ENCODE results near the gene FAM181B. TPM values are rescaled to one million over a fixed set of nuclear protein-coding genes. Genes with fewer than 3 reads are reported as not detected.

Gene FAM181B
- total and polyA plus RNA-seq, 2 donors (not counting 1 experiment from before 2014, with no cell fraction given) = not detected

- H2AFZ ChIP-seq (ENCODE audit: insufficient read depth, low read depth, low read length, poor library complexity, severe bottlenecking) = no peak overlapping the region
- ChIA-PET CTCF (interaction anchor here (0.6 to 1.1 kb wide), 4 partner anchors 10 to 1043 kb away, joined by 3 to 6 read pairs (median 4); no protein-coding TSS in a partner anchor), POLR2A (no interaction called here)
- peaks cover 0 to 7% (median 5%) of the 10 kb centered on the region in 3 donors for H3K9me3 ChIP-seq (ENCODE audit: control extremely low read depth in 1 of 3, control insufficient read depth in 2 of 3, insufficient read depth in 1 of 3, low read length in 2 of 3)
- ATAC-seq (ENCODE audit: low read depth) (no peak), DNase-seq (no peak)
- no peaks in the 10 kb centered on the region for H3K4me1 Mint-ChIP-seq
- no peak overlapping the region for H3K9ac ChIP-seq (ENCODE audit: low read length)
- H4K20me1 ChIP-seq (ENCODE audit: control insufficient read depth, insufficient read depth, low read length, poor library complexity, severe bottlenecking) = no peaks in the 10 kb centered on the region
- H3K27me3 Mint-ChIP-seq = peaks cover 38% of the 10 kb centered on the region
- no peak overlapping the region for H3K27ac Mint-ChIP-seq
- no peak overlapping the region for H3K4me3 ChIP-seq (ENCODE audit: control extremely low read depth in 1 of 5, extremely low read depth in 1 of 5, insufficient read depth in 1 of 5, low read depth in 2 of 5, low read length in 4 of 5)
- H3K4me3 Mint-ChIP-seq = no peak overlapping the region
- no peak for TF ChIP-seq CTCF (IDR thresholded peaks at IDR 0.05)
- no peak for TF ChIP-seq EZH2 (IDR thresholded peaks at IDR 0.05; ENCODE audit: borderline replicate concordance, insufficient read depth, low read depth, low read length, poor library complexity, severe bottlenecking)
- WGBS (ENCODE audit: insufficient coverage) = 100% methylated on average over 2 of the region's 2 CpGs
- H3K4me1 ChIP-seq (ENCODE audit: control insufficient read depth in 2 of 2, insufficient read depth in 2 of 2, low read length in 2 of 2) = no peaks in the 10 kb centered on the region
- no peaks in the 10 kb centered on the region for H3K79me2 ChIP-seq (ENCODE audit: control insufficient read depth, insufficient read depth, low read length)
- no peaks in the 10 kb centered on the region for H3K36me3 ChIP-seq (replicated peaks in 1 of 2; ENCODE audit: control extremely low read depth in 1 of 2, control insufficient read depth in 1 of 2, extremely low read depth in 1 of 2, insufficient read depth in 2 of 2, low read length in 1 of 2)
- H3K4me2 ChIP-seq (replicated peaks; ENCODE audit: low read depth, low read length, poor library complexity, severe bottlenecking) = no peak overlapping the region
- no peak overlapping the region for H3K27ac ChIP-seq (ENCODE audit: low read length in 2 of 2)
- H3K9me3 Mint-ChIP-seq (ENCODE audit: insufficient read depth) = peaks cover 9% of the 10 kb centered on the region
- intact Hi-C loops (cut with micrococcal nuclease) = no loop called here
- no peaks in the 10 kb centered on the region for H3K27me3 ChIP-seq (replicated peaks in 1 of 4; ENCODE audit: control extremely low read depth in 1 of 4, control insufficient read depth in 3 of 4, insufficient read depth in 4 of 4, low read length in 3 of 4)
Measured at GRCh38 chr11:82776377-82776776, 42.7 kb upstream of the FAM181B start.

GRCh38 chr11:82775736-82776346 is 42.2 kb upstream of the FAM181B start:
- Histone ChIP-seq H3K27me3 (replicated peaks in 1 of 4; ENCODE audit: control extremely low read depth in 1 of 4, control insufficient read depth in 3 of 4, insufficient read depth in 4 of 4, low read length in 3 of 4) (no peaks in the 10 kb centered on the region), H4K20me1 (ENCODE audit: control insufficient read depth, insufficient read depth, low read length, poor library complexity, severe bottlenecking) (no peaks in the 10 kb centered on the region), H3K4me2 (replicated peaks; ENCODE audit: low read depth, low read length, poor library complexity, severe bottlenecking) (no peak overlapping the region), H3K9me3 (ENCODE audit: control extremely low read depth in 1 of 3, control insufficient read depth in 2 of 3, insufficient read depth in 1 of 3, low read length in 2 of 3) (peaks cover 0 to 7% (median 5%) of the 10 kb centered on the region in 3 donors), H2AFZ (ENCODE audit: insufficient read depth, low read depth, low read length, poor library complexity, severe bottlenecking) (no peak overlapping the region), H3K36me3 (replicated peaks in 1 of 2; ENCODE audit: control extremely low read depth in 1 of 2, control insufficient read depth in 1 of 2, extremely low read depth in 1 of 2, insufficient read depth in 2 of 2, low read length in 1 of 2) (no peaks in the 10 kb centered on the region), H3K9ac (ENCODE audit: low read length) (no peak overlapping the region), H3K4me3 (ENCODE audit: control extremely low read depth in 1 of 5, extremely low read depth in 1 of 5, insufficient read depth in 1 of 5, low read depth in 2 of 5, low read length in 4 of 5) (no peak overlapping the region), H3K4me1 (ENCODE audit: control insufficient read depth in 2 of 2, insufficient read depth in 2 of 2, low read length in 2 of 2) (no peaks in the 10 kb centered on the region), H3K27ac (ENCODE audit: low read length in 2 of 2) (no peak overlapping the region), H3K79me2 (ENCODE audit: control insufficient read depth, insufficient read depth, low read length) (no peaks in the 10 kb centered on the region)
- peaks cover 6% of the 10 kb centered on the region for H3K9me3 Mint-ChIP-seq (ENCODE audit: insufficient read depth)
- ChIA-PET CTCF (interaction anchor here (0.6 to 1.1 kb wide), 5 partner anchors 9 to 1044 kb away, joined by 3 to 6 read pairs (median 3); no protein-coding TSS in a partner anchor), POLR2A (no interaction called here)
- WGBS (ENCODE audit: insufficient coverage) = 54% methylated on average over 2 of the region's 3 CpGs
- DNase-seq (peak; percentile 8), ATAC-seq (ENCODE audit: low read depth) (no peak)
- H3K27me3 Mint-ChIP-seq = peaks cover 34% of the 10 kb centered on the region
- intact Hi-C loops (cut with micrococcal nuclease) = no loop called here
- peak; percentile 44 for TF ChIP-seq CTCF (IDR thresholded peaks at IDR 0.05)
- TF ChIP-seq EZH2 (IDR thresholded peaks at IDR 0.05; ENCODE audit: borderline replicate concordance, insufficient read depth, low read depth, low read length, poor library complexity, severe bottlenecking) = no peak
- H3K27ac Mint-ChIP-seq = no peak overlapping the region
- H3K4me1 Mint-ChIP-seq = no peaks in the 10 kb centered on the region
- H3K4me3 Mint-ChIP-seq = no peak overlapping the region

Measured in B cell (primary cell).